GM18508 (cell line): Measurements from ENCODE around the gene RILP.

Experiments
- ATAC-seq: cut with Tn5 transposase; IDR thresholded peaks from one replicate; pipeline ENCODE4 v1.9.1; 2021; ENCODE audit warnings: moderate number of reproducible peaks; ENCODE audit not compliant: insufficient read depth, unreplicated experiment

Gene RILP

DNA sequence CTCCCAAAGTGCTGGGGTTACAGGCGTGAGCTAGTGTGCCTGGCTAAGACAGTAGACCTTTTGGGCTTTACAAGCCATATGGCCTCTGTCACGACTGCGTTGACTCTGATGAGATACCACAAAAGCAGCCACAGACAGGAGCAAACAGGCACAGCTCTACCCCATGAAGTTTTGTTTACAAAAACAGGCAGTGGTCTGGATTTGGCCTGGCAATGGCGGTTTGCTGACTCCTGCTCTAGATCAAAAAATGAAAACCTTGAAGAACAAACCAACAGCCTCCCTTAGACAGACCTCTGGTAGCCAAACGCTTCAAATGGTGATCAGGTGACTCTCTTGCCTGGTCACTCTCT is 41.7 kb downstream of the RILP start:
- no peak for ATAC-seq

GRCh38 chr17:1606352-1606985 is 43.2 kb downstream of the RILP start:
- no peak for ATAC-seq

GRCh38 chr17:1605681-1606351 is 43.9 kb downstream of the RILP start:
- ATAC-seq, result no peak

DNA sequence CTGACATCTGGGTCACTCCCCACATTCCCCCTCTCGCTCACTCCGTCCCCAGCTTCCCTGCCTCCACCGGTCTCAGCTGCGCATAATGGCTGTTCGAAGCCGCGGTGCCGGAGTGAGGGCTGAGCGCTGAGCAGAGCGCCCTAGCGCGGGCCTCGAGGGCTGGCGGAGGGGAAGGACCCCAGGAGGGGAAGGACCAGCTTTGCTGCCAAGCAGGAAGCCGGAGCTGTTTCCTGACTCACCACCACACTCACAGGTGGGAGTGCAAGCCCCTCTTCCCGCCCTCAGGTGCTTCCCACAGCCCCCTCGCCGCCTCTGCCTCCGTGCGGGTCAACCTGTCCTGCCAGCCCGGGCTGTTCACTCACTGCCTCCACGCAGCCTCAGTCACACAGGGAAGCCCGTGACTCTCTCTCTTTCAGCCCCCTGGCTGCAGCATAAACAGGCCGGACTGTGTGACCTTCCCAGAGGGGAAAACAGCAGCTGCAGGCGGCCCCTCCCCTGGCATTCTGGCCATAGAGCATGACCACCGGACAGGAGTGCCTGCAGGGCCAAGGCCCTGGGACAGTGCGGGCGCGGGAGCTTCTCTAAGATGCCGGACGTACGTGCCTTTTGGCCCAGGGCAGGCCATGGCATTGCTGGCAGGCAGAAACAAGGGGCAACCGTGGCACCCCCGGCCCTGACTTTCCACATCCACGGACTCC is 44.7 kb downstream of the RILP start:
- no peak for ATAC-seq

GRCh38 chr17:1601571-1601970 is 48.1 kb downstream of the RILP start:
- ATAC-seq, result no peak

DNA sequence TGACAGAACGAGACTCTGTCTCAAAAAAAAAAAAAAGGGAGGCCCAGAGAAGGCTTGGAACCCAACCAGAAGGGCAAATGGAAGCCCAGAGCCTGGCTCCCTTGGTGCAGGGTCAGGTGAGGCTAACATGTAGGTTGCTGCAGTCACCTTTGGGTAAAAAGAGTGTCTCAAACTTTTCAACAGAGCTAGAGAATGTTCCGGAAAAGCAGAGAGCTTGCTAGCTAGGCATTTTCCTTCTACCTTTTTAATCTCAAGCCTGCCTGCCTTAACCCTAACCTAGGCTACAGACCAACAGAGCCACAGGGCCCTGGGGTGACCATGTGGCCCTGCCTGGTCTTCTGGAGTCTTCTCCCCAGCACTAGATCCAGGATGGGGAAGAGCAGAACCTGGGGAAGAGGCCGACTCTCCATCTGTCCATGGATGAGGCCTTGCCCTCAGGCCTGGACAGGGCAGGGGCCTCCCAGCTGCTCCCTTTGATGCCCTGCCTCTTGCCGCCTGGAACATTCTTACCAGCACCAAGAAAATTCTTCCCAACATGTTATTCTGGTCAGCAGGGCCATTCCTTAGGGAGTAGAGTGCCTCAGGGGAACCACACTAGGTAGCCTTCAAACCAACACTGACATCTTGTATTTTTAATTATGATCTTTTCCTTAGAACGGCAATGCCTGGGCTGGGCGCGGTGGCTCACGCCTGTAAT is 51.1 kb downstream of the RILP start:
- no peak for ATAC-seq

DNA sequence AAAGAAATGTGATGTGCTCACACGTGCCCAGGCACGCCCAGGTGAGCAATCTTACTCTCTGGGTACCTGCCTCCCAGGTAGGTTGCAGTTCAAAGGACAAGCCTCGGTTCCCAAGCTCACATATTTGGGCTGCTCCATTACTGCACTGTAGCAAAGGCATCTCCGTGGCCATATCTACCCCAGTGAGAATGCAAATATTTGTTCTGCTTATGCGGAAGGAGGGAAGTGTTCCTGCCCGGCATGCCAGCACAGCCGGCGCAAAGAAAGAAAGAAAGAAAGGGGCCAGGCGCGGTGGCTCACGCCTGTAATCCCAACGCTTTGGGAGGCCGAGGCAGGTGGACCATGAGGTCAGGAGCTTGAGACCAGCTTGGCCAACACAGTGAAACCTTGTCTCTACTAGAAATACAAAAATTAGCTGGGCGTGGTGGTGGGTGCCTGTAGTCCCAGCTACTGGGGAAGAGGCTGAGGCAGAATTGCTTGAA is 51.8 kb downstream of the RILP start:
- no peak for ATAC-seq
